ENCODE measurements around the gene SLC9A7.
A peak's percentile ranks its signal among the peaks of the same experiment; 100 is the strongest.

The SLC9A7 gene

GRCh38 chrX:46643636-46644035 lies 115.3 kb downstream of the SLC9A7 start:
- DNase-seq = no peak

- DNase-seq = no peak
Observed at GRCh38 chrX:46642145-46642544, 116.8 kb downstream of the SLC9A7 start.

DNA sequence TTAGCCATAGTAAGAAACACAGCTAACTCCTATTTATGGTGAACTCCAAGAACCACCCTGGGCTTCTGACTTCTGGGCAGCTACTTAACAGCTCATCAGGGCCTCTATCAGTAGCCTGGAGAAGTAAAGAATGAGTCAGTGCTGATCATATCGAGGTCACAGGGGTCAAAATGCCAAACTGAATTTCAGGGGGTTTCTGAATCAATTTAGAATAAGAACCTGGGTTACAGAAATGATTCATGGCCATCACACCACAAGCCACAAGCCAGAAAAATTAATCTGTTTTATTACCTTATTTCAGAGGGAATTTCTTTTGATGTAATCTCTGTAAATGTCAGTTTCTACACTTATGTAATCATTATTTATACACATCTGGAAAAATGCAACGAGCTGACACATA lies 121.0 kb downstream of the SLC9A7 start:
- peak; percentile 45 to 72 for DNase-seq

- DNase-seq = no peak
Observed at GRCh38 chrX:46636223-46636622, 122.7 kb downstream of the SLC9A7 start.

GRCh38 chrX:46635186-46635585 lies 123.7 kb downstream of the SLC9A7 start:
- no peak for DNase-seq

DNA sequence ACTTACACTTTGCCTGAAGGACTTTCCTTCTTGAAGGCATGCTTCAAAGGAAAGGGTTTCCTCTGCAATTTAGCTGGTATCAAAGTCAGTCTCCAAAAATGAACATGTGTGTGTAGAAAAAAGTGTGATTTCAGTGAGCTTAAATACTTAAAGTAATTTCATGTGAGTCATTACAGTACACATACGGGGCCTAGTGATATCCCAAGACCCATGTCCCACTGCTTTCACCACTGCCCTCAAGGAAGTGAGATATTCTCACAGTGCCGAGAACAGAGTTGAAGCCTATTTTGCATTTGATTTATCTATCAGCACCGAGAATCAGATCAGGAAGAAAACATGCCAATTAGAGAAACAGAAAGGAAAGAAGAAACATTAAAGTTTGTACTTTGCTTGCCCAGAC lies 124.3 kb downstream of the SLC9A7 start:
- DNase-seq = no peak

GRCh38 chrX:46630141-46630540 lies 128.8 kb downstream of the SLC9A7 start:
- no peak for DNase-seq

DNA sequence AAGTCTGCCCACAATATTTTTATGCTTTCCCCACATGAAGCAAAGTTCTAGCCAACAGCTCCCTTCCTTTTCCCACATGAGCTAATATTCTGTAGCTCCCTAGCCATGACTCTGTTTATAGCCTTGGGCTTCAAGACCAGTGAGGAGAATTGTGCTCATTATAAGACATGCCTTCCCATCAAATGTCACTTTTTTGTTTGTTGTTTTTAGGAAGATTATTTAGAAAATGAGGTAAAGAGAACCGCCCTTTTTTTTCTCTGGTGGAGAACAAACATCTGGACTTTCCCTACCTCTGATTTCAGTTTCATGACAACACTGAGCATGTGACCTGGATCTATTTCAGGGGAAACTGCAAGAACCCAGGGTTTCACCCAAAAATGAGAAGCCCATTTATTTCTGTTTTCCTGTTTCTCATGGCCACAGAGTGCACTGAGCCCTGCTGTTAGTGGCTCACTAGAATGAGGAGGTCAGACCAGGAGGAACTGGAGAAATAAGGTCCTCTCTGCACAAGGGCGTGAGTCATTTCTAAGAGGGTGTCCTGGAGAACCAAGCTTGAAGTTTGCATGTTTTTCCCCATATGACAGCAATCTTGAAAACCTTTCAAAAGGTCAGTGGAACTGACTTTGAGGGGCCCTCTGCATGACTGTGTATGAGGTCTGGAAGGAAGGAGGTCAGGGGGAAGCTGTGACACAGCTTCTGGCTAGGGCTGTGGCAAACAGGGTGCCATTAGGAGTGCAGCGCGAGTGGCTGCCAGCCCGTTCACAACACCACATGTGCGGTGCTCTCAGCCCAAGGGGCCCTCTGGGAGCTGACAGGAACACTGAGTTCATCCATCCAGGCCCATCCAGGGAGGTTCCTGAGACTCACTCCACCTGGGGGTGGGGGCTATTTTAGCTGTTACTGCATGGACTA lies 130.2 kb downstream of the SLC9A7 start:
- peak; percentile 78 to 96 for DNase-seq

DNA sequence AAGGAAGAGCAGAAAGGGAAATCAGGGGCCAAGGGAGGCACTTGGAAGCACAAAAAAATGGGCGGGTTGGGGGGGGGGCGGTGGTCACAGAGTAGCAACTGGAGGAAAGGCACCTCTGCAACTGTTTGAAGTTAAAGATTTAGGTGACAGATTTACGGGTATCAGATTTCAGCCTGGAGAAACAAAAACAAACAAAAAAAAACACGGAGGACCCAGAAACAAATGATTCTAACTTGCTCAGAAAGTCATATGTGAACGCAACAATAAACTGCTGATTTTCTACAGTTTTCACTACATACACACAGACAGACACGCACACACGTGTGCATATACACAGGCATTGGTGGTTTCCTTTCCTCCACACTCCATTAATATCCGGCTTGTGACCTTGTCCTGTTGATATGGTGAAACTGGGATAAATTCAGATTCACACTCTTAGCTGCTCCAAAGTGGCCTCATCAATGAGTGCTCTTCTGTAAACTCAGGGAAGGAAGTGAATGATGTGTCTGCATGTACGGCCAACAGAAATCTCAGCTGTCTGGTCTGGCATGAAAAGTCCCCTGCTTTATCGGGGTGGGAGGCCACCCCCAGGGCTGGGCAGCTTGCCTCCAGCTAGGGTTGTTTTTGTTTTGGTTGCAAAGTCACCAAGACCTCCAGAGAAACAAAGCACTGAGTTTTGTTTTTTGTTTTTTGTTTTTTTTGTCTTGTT lies 131.1 kb downstream of the SLC9A7 start:
- peak; percentile 46 to 81 for DNase-seq

DNA sequence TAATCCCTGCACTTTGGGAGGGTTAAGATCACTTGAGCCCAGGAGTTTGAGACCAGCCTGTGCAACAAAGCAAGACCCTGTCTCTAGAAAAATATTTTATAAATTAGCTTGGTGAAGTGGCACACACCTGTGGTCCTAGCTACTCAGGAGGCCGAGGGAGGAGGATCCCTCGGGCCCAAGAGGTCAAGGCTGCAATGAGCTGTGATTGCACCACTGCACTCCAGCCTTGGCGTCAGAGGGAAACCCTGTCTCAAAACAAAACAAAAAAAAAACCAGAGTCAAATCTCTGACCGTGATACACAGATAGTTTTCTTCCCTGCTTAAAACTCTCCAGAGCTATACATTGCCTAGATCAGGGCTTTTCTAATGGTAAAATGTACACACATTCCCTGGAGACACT lies 131.9 kb downstream of the SLC9A7 start:
- no peak for DNase-seq

DNA sequence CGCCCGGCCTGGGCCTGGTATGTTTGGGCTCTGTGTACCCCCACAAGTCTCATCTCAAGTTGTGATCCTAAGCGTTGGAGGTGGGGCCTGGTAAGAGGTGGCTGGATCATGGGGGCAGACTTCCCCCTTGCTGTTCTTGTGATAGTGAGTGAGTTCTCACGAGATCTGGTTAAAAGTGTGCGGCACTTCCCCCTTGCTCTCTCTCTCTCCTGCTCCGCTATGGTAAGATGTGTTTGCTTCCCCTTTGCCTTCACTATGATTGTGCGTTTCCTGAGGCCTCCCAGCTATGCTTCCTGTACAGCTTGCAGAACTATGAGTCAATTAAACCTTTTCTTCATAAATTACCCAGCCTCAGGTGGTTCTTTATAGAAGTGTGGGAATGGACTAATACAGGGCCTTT lies 132.4 kb downstream of the SLC9A7 start:
- DNase-seq = peak; percentile 65 to 92

GRCh38 chrX:46624090-46624786 lies 134.7 kb downstream of the SLC9A7 start:
- no peak for DNase-seq

DNA sequence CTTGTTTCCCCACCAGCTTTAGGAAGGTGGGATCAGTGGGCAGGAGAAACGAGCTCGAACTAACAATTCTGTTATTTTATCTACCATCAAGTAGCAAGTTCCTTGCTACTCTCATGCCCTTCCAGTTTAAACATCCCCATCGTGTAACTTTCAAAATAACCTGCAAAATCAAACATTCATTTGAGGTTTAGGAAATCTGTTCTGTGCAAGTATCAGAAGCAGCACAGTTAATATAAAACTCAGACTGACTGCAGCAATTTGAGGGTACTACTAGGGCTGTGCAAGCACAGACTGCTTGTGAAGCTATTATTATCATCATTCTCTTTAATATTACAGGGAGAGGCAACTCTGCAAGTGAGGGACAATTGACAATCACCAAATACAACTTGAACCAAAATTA lies 137.3 kb downstream of the SLC9A7 start:
- no peak for DNase-seq

- DNase-seq = no peak
Observed at GRCh38 chrX:46620505-46620904, 138.4 kb downstream of the SLC9A7 start.

DNA sequence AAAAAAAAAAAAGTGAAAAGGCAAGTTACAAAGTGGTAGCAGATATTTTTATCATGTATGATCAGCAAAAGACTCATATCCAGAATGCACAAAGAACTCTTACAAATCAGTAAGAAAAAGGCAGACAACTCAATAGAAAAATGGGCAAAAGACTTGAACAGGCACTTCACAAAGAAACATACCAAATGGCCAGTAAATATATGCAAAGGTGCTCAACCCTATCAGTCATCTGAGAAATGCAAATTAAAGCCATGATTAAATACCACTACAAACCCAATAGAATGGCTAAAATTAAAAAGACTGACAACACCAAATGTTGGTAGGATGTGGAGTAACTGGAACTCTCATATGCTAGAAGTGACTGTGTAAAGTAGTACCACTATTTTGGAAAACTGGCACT lies 140.0 kb downstream of the SLC9A7 start:
- no peak for DNase-seq

GRCh38 chrX:46617906-46618305 lies 141.0 kb downstream of the SLC9A7 start:
- no peak for DNase-seq

DNA sequence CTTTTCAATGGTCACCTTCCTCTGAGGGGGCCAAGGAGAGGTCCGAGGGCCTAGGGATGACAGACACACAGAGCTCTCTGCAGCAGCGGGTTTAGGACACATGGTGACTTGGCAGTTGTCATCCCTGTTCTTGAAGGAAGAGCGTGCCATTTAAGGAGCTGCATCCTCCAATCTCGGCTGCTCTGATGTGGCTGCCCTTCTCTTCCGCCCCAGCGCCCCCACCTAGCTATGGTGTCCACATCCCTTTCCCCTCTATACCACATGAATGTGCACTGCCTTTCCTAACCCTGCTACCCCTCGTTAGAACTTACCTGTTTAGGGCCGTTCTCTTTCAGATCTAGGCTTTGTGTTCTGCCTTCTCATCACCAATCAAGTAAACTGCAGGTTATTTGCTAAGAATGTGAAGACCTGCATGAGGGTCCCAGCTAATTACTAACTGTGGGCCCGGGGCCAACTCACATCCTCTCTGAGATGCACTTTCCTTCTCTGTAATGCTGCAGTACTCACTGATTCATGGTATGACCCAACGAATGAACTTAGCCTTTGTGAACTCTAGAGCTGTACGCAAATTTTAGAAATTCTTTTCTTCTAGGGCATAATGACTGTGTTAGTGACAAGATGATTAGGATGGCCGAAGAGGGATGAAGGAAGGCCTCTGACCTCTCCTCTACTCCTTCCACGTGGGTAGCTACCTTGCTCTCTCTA lies 147.1 kb downstream of the SLC9A7 start:
- DNase-seq = no peak

GRCh38 chrX:46610070-46610658 lies 148.8 kb downstream of the SLC9A7 start:
- DNase-seq = no peak

DNA sequence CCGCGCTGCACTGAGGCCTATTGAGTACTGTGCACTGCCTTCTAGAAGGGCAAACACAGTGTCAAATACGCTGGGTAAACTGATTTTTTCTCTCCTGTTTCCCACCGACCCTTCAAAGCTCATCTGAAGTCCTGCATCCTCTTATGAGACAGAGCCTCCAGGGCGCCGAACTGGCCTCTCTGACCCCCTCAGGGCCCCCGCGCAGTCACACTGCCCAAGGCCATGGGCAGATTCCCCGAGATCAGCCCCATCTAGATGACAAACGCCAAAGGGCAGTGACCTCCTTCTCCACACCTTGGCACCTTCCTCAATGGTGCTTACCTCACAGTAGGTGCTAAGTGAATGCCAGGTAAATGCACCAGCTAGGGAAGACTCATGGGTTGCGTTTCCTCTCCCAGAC lies 151.0 kb downstream of the SLC9A7 start:
- no peak for DNase-seq

DNA sequence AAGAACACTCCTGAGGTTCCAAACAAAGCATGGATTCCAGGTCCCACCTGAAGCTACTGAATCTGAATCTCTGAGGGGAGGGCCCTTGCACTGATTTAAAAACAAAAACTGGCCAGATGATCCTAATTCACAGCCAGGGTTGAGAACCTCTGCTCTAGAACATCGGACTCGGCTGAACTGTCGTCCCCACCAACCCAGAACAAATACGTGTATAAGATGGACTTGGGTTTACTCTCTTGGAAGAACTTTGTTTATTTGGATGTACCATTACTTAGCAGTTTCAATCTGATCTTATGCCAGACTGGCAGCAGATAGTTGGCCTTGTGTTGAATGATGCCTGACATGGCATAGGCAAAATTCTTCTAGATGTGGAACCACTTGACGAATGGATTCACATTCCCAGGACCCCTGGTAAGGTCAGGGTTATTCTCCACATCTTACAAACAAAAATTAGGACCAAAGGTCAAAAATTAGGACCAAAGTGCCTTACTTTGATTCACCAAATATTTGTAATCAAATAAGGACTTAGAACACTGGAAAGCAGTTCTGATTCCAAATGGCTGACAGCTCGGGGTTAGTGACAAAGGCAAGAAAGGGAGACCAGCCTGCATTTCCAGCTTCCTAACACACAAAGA lies 156.3 kb downstream of the SLC9A7 start:
- DNase-seq = no peak

DNA sequence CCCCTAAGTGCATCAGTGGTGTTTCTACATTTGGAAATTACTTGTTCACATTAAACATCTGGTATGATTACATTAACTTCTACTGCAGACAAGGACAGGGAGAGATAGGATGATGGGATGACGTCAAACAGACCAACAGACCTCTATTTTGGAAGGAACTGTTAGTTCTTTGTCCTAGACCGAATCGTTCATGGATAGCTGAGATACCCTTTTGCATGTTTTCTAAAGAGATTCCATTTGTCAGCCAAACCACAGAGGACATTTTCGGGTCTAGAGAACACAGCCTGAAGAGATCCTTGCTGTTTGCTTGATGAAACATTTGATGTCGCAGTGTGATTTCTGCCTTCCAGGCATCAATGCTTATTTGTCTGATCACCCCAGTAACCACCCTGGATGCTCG lies 157.6 kb downstream of the SLC9A7 start:
- DNase-seq = no peak

- no peak for DNase-seq
Observed at GRCh38 chrX:46599051-46599560, 159.8 kb downstream of the SLC9A7 start.

Measured in inflammatory macrophage treated with lipopolysaccharide for 1 hour (primary cell).